Measurements from ENCODE around the gene SBNO2. TPM values are rescaled to one million over a fixed set of nuclear protein-coding genes. Genes with fewer than 3 reads are reported as not detected.

The SBNO2 gene
- total and polyA plus RNA-seq, 9 of the 15 experiments (the other 6 are each of a cell fraction or from before 2014, with no cell fraction given) = 0.01 to 46.2 (median 6.7) TPM

- TF ChIP-seq, protein P1, sequence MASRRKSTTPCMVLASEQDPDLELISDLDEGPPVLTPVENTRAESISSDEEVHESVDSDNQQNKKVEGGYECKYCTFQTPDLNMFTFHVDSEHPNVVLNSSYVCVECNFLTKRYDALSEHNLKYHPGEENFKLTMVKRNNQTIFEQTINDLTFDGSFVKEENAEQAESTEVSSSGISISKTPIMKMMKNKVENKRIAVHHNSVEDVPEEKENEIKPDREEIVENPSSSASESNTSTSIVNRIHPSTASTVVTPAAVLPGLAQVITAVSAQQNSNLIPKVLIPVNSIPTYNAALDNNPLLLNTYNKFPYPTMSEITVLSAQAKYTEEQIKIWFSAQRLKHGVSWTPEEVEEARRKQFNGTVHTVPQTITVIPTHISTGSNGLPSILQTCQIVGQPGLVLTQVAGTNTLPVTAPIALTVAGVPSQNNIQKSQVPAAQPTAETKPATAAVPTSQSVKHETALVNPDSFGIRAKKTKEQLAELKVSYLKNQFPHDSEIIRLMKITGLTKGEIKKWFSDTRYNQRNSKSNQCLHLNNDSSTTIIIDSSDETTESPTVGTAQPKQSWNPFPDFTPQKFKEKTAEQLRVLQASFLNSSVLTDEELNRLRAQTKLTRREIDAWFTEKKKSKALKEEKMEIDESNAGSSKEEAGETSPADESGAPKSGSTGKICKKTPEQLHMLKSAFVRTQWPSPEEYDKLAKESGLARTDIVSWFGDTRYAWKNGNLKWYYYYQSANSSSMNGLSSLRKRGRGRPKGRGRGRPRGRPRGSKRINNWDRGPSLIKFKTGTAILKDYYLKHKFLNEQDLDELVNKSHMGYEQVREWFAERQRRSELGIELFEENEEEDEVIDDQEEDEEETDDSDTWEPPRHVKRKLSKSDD (conservative IDR thresholded peaks at IDR 0.05; ENCODE audit: low read length) = no peak
- TF ChIP-seq CREB1 (IDR thresholded peaks at IDR 0.05) (no peak), CREB1 (CRISPR knock-in tag; IDR thresholded peaks at IDR 0.05) (no peak), ZNF586 (CRISPR knock-in tag; conservative IDR thresholded peaks at IDR 0.05) (no peak), TEAD2 (tag; IDR thresholded peaks at IDR 0.05) (no peak), TBP (optimal IDR thresholded peaks at IDR 0.05; ENCODE audit: low read depth, low read length) (peak; percentile 3), BACH1 (tag; IDR thresholded peaks at IDR 0.05) (no peak), SRSF3 (IDR thresholded peaks at IDR 0.05; ENCODE audit: insufficient read depth, low read length) (no peak), NRF1 (conservative IDR thresholded peaks at IDR 0.05 in 1 of 2, IDR thresholded peaks at IDR 0.05 in 1 of 2) (no peak), ZNF311 (CRISPR knock-in tag; IDR thresholded peaks at IDR 0.05) (no peak), UBTF (IDR thresholded peaks at IDR 0.05; ENCODE audit: borderline replicate concordance in 1 of 2, low read depth in 2 of 2, low read length in 2 of 2) (peak in 1 of 2 experiments; percentile 47; a peak in 1 of 4 replicates), ZNF354B (CRISPR knock-in tag; IDR thresholded peaks at IDR 0.05) (no peak), PHTF2 (CRISPR knock-in tag; IDR thresholded peaks at IDR 0.05) (no peak), XRCC3 (IDR thresholded peaks at IDR 0.05) (no peak)
- TF ChIP-seq, protein P2, sequence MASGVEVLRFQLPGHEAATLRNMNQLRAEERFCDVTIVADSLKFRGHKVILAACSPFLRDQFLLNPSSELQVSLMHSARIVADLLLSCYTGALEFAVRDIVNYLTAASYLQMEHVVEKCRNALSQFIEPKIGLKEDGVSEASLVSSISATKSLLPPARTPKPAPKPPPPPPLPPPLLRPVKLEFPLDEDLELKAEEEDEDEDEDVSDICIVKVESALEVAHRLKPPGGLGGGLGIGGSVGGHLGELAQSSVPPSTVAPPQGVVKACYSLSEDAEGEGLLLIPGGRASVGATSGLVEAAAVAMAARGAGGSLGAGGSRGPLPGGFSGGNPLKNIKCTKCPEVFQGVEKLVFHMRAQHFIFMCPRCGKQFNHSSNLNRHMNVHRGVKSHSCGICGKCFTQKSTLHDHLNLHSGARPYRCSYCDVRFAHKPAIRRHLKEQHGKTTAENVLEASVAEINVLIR (CRISPR knock-in tag; IDR thresholded peaks at IDR 0.05) = no peak
- TF ChIP-seq, protein P3, sequence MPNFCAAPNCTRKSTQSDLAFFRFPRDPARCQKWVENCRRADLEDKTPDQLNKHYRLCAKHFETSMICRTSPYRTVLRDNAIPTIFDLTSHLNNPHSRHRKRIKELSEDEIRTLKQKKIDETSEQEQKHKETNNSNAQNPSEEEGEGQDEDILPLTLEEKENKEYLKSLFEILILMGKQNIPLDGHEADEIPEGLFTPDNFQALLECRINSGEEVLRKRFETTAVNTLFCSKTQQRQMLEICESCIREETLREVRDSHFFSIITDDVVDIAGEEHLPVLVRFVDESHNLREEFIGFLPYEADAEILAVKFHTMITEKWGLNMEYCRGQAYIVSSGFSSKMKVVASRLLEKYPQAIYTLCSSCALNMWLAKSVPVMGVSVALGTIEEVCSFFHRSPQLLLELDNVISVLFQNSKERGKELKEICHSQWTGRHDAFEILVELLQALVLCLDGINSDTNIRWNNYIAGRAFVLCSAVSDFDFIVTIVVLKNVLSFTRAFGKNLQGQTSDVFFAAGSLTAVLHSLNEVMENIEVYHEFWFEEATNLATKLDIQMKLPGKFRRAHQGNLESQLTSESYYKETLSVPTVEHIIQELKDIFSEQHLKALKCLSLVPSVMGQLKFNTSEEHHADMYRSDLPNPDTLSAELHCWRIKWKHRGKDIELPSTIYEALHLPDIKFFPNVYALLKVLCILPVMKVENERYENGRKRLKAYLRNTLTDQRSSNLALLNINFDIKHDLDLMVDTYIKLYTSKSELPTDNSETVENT (CRISPR knock-in tag; IDR thresholded peaks at IDR 0.05) = no peak
These were observed 32.9 kb upstream of the SBNO2 start (continued) for GRCh38 chr19:1206864-1207450.
